K562 (cell line): ENCODE data around the gene DTNBP1. TPM values are rescaled to one million over a fixed set of nuclear protein-coding genes. Genes with fewer than 3 reads are reported as not detected.

ENCODE experiments used
- ATAC-seq: fragments of 200-7000 bp; cut with Tn5 transposase; 3 replicates; pipeline ENCODE4 v1.9.1; 2020; ENCODE audit warnings: moderate library complexity
- BruUV-seq: library from RNA; stranded (reverse); fragments of 400-500 nt; replicated peaks from 2 replicates; lab custom pipeline; 2021; lab: Mats Ljungman, UMichigan
- CTCF ChIA-PET: fragments of 300-600 bp; formaldehyde crosslinking; extraction: SDS; loops from one replicate; lab custom pipeline; 2021; ENCODE audit warnings: low intra/inter-chr PET ratio; lab: Yijun Ruan, JAX
- POLR2A ChIA-PET: fragments of 300-600, 350-650 bp; sonication (Branson Sonifier 250); formaldehyde crosslinking; extraction: SDS; loops from one replicate; lab custom pipeline; 2021; ENCODE audit warnings: antibody characterized with exemption, inconsistent platforms; lab: Yijun Ruan, JAX
- DNase-seq, 4 experiments: peaks; one replicate each; pipeline versions ENCODE4 v3.0.0 to v3.0.0-alpha.2; 2011 to 2018; ENCODE audit warnings: low spot score in 3 of 4, mixed read lengths in 3 of 4; ENCODE audit errors: extremely low read depth in 1 of 4
- FAIRE-seq: peaks from 2 replicates; lab custom pipeline; 2011; peaks lifted over from hg19 to GRCh38; lab: Jason Lieb, UNC
- H2AFZ ChIP-seq: 2 replicates; pipeline ENCODE4 v1.6.0; 2011; ENCODE audit warnings: low read depth, low read length, control low read depth, inconsistent platforms
- H3K27ac ChIP-seq: fragments of 200-600 bp; 3 replicates; pipeline ENCODE4 v1.8.0; 2011; ENCODE audit warnings: low read depth, mild to moderate bottlenecking, control low read depth, inconsistent platforms, low read length, moderate library complexity, mixed read lengths; ENCODE audit errors: extremely low read depth
- H3K27me3 ChIP-seq, 2 experiments: fragments of 300-600 bp in 1 of 2; 2 replicates in 1 of 2; 3 replicates in 1 of 2; pipeline versions ENCODE4 v1.6.0 to v1.8.0; 2011; ENCODE audit warnings: inconsistent platforms in 2 of 2, low read length in 2 of 2, mild to moderate bottlenecking in 1 of 2, mixed read lengths in 1 of 2, moderate library complexity in 1 of 2; ENCODE audit not compliant: control insufficient read depth in 2 of 2, insufficient read depth in 2 of 2
- H3K36me3 ChIP-seq: fragments of 300-600 bp; 3 replicates; pipeline ENCODE4 v1.8.0; 2011; ENCODE audit warnings: mild to moderate bottlenecking, low read length, inconsistent platforms; ENCODE audit not compliant: control insufficient read depth, insufficient read depth
- H3K4me1 ChIP-seq, 2 experiments: fragments of 200-600 bp in 1 of 2; replicated peaks in 1 of 2; 2 replicates in 1 of 2; 3 replicates in 1 of 2; pipeline versions ENCODE4 v1.5.1 to v1.8.0; 2011; ENCODE audit warnings: inconsistent platforms in 2 of 2, low read length in 2 of 2, mild to moderate bottlenecking in 1 of 2, mixed read lengths in 1 of 2, moderate library complexity in 1 of 2; ENCODE audit not compliant: control insufficient read depth in 2 of 2, insufficient read depth in 2 of 2
- H3K4me2 ChIP-seq: 2 replicates; pipeline ENCODE4 v1.6.1; 2011; ENCODE audit warnings: low read length, control low read depth, inconsistent platforms, mixed read lengths; ENCODE audit not compliant: insufficient read depth
- H3K4me3 ChIP-seq: fragments of 200-600 bp; sonication (generic), shearing (Covaris generic); 2 replicates; pipeline ENCODE4 v1.5.1; 2016; ENCODE audit warnings: control low read depth, inconsistent platforms
- H3K79me2 ChIP-seq: fragments of 200-600 bp; 3 replicates; pipeline ENCODE4 v1.8.0; 2011; ENCODE audit warnings: low read length, inconsistent platforms; ENCODE audit not compliant: control insufficient read depth, insufficient read depth
- H3K9ac ChIP-seq, 2 experiments: 2 replicates each; pipeline versions ENCODE4 v1.6.0 to v1.6.1; 2011; ENCODE audit warnings: low read depth in 2 of 2, low read length in 2 of 2, control low read depth in 1 of 2, inconsistent platforms in 1 of 2, mild to moderate bottlenecking in 1 of 2, mixed read lengths in 1 of 2; ENCODE audit not compliant: insufficient read depth in 1 of 2
- H3K9me1 ChIP-seq: one replicate; pipeline ENCODE4 v1.6.0; 2011; ENCODE audit warnings: inconsistent platforms, mild to moderate bottlenecking, low read length, moderate library complexity; ENCODE audit not compliant: control insufficient read depth, insufficient read depth
- H3K9me3 ChIP-seq: replicated peaks from 2 replicates; pipeline ENCODE4 v1.5.1; 2011; ENCODE audit warnings: low read depth, low read length, inconsistent platforms; ENCODE audit not compliant: control insufficient read depth, insufficient read depth
- H4K20me1 ChIP-seq: replicated peaks from 2 replicates; pipeline ENCODE4 v1.6.1; 2011; ENCODE audit warnings: low read length, inconsistent platforms, mixed read lengths; ENCODE audit not compliant: control insufficient read depth, insufficient read depth
- CHD1 ChIP-seq: fragments of 200-600 bp; sonication (generic); IDR thresholded peaks from one replicate; pipeline ENCODE4 v1.6.1; 2012; ENCODE audit warnings: mild to moderate bottlenecking, moderate library complexity, low read length, inconsistent platforms
- CTCF ChIP-seq, 3 experiments: IDR thresholded peaks in 2 of 3; conservative IDR thresholded peaks in 1 of 3; 2 replicates each; pipeline ENCODE4 v1.5.1; 2011 to 2012; ENCODE audit warnings: low read length in 3 of 3, mild to moderate bottlenecking in 3 of 3, control low read depth in 2 of 3, improper control_type of control experiment in 1 of 3, inconsistent platforms in 1 of 3, low read depth in 1 of 3, mixed read lengths in 1 of 3, moderate library complexity in 1 of 3; ENCODE audit not compliant: insufficient read depth in 2 of 3
- EP300 ChIP-seq: IDR thresholded peaks from 2 replicates; pipeline ENCODE4 v1.6.1; 2012; ENCODE audit warnings: low read length, improper control_type of control experiment
- GATAD2A ChIP-seq: fragments of 450-650 bp; IDR thresholded peaks from 2 replicates; pipeline ENCODE4 v1.6.1; 2017
- GATAD2B ChIP-seq: fragments of 450-650 bp; IDR thresholded peaks from 2 replicates; pipeline ENCODE4 v1.6.1; 2017; ENCODE audit warnings: mild to moderate bottlenecking, borderline replicate concordance
- GTF2E2 ChIP-seq: fragments of 200-800 bp; sonication (Bioruptor generic); IDR thresholded peaks from 2 replicates; pipeline ENCODE4 v1.6.1; 2016; ENCODE audit warnings: missing genetic modification characterization, missing compliant biosample characterization
- MLLT1 ChIP-seq, 2 experiments: fragments of 450-650 bp; IDR thresholded peaks; 2 replicates each; pipeline ENCODE4 v1.6.1; 2016
- NR0B1 ChIP-seq: fragments of 450-650 bp; IDR thresholded peaks from one replicate; pipeline ENCODE4 v1.6.1; 2018; ENCODE audit warnings: mild to moderate bottlenecking, moderate library complexity; ENCODE audit not compliant: partially characterized antibody
- PKNOX1 ChIP-seq: fragments of 450-650 bp; IDR thresholded peaks from 2 replicates; pipeline ENCODE4 v1.6.1; 2016
- SNAPC5 ChIP-seq: fragments of 250-450 bp; sonication (Bioruptor Pico); IDR thresholded peaks from 2 replicates; pipeline ENCODE4 v1.8.0; 2021; ENCODE audit warnings: moderate library complexity, mild to moderate bottlenecking, inconsistent platforms
- TEAD1 ChIP-seq, 2 experiments: fragments of 450-650 bp in 1 of 2; sonication (generic) in 1 of 2; formaldehyde crosslinking; IDR thresholded peaks; 2 replicates each; pipeline versions ENCODE4 v1.4.0 to v1.8.0; 2020 to 2022; ENCODE audit warnings: mild to moderate bottlenecking in 2 of 2, missing genetic modification reagents in 1 of 2
- ZNF239 ChIP-seq: fragments of 250-450 bp; sonication (Bioruptor Pico); IDR thresholded peaks from 2 replicates; pipeline ENCODE4 v1.4.0; 2020; ENCODE audit warnings: mild to moderate bottlenecking
- WGBS: fragments of 100-300 bp; shearing (Covaris generic); methylation state at CpG from one replicate; pipeline ENCODE4 v1.1.6; 2016; ENCODE audit warnings: low coverage, mixed read lengths; ENCODE audit not compliant: insufficient coverage; ENCODE audit errors: missing lambda C conversion rate; 5-methylcytosine and 5-hydroxymethylcytosine counted together
- in situ Hi-C: fragments of 300-500 bp; cut with MboI; formaldehyde crosslinking; loops from 4 replicates; pipeline ENCODE4 v1.15.0; 2018; ENCODE audit warnings: inconsistent platforms, mixed read lengths
- intact Hi-C: fragments of 100-400 bp; cut with micrococcal nuclease; formaldehyde crosslinking; loops from 2 replicates; pipeline ENCODE4 v1.14.2; 2022
- polyA plus RNA-seq, 8 experiments: library from polyadenylated mRNA; depleted of rRNA in 4 of 8; stranded (reverse) in 5 of 8; unstranded in 3 of 8; fragments of >200 nt; fragmentation: Nextera tagmentation in 2 of 8; fragmentation: Illumina TruSeq in 1 of 8; extraction: Ambion mirVana in 2 of 8; extraction: Trizol in 1 of 8; gene quantifications; 2 replicates each; pipeline versions ENCODE4 v1.2.1 to v1.2.3, GENCODE V29; 2011 to 2014; ENCODE audit warnings: inconsistent platforms in 1 of 8, missing spikeins in 1 of 8
- total RNA-seq, 7 experiments: library from RNA; depleted of rRNA in 6 of 7; stranded (reverse); fragments of >200 nt in 6 of 7; fragmentation: Illumina TruSeq in 2 of 7; extraction: Trizol in 2 of 7; gene quantifications; 2 replicates each; pipeline versions ENCODE4 v1.2.1 to v1.2.3, GENCODE V29; 2011 to 2021; ENCODE audit warnings: low replicate concordance in 1 of 7

The DTNBP1 gene
- total and polyA plus RNA-seq, 9 of the 15 experiments (the other 6 are each of a cell fraction or from before 2014, with no cell fraction given), result 16.7 to 54.5 (median 21.4) TPM

- TF ChIP-seq CHD1 (no peak), NR0B1 (no peak), ZNF239 (CRISPR knock-in tag) (no peak), GATAD2B (peak; percentile 18; the same call in 1 of the 2 replicates)
These were observed 39.3 kb downstream of the DTNBP1 start (continued) for GRCh38 chr6:15623276-15624116.

- Histone ChIP-seq H3K27ac (peak overlapping the region; percentile 85), H3K4me1 (peaks cover 5 to 40% of the 10 kb centered on the region in 2 experiments), H3K4me3 (no peak overlapping the region), H3K9me3 (no peaks in the 10 kb centered on the region), H3K79me2 (peaks cover 52% of the 10 kb centered on the region), H3K9me1 (no peaks in the 10 kb centered on the region), H2AFZ (no peak overlapping the region), H3K4me2 (no peak overlapping the region), H4K20me1 (no peaks in the 10 kb centered on the region), H3K27me3 (no peaks in the 10 kb centered on the region), H3K36me3 (peaks cover 20% of the 10 kb centered on the region; the same call in 2 of the 3 replicates), H3K9ac (peak overlapping the region in 1 of 2 experiments; percentile 74; a peak in 2 of 4 replicates)
- FAIRE-seq, result no peak
- BruUV-seq, result no TSS peak
- CTCF ChIA-PET, result no interaction called here
- intact Hi-C loops (loop anchor here (2.0 to 5.0 kb wide), 3 partner anchors 221 to 690 kb away; partner anchors contain the start of gene JARID2), in situ Hi-C loops (no loop called here)
- ATAC-seq, result no peak
- peak in 1 of 4 experiments; percentile 15 for DNase-seq
- WGBS, result 42% methylated on average over 4 of the region's 4 CpGs
- POLR2A ChIA-PET, result interaction anchor here (1.0 to 2.6 kb wide), 6 partner anchors 10 to 368 kb away, joined by 3 to 15 read pairs (median 4); no protein-coding TSS in a partner anchor
- no peak for TF ChIP-seq GATAD2A
- peak; percentile 2; the same call in 1 of the 2 replicates for TF ChIP-seq PKNOX1
- TF ChIP-seq GTF2E2 (tag), result no peak
- no peak for TF ChIP-seq EP300
- TF ChIP-seq CTCF (IDR thresholded peaks at IDR 0.05 in 2 of 3, conservative IDR thresholded peaks at IDR 0.05 in 1 of 3; ENCODE audit: insufficient read depth in 2 of 3, low read depth in 1 of 3, low read length in 3 of 3), result no peak
- no peak for TF ChIP-seq TEAD1 (CRISPR knock-in tag; IDR thresholded peaks at IDR 0.05)
- TF ChIP-seq MLLT1 (IDR thresholded peaks at IDR 0.05), result no peak
- no peak for TF ChIP-seq SNAPC5
These were observed 40.6 kb downstream of the DTNBP1 start for GRCh38 chr6:15622045-15622740.
